M059J (cell line): Measurements from ENCODE around the gene MAP3K3. TPM values are rescaled to one million over a fixed set of nuclear protein-coding genes. Genes with fewer than 3 reads are reported as not detected.

Experiments used
- DNase-seq: peaks from one replicate; pipeline ENCODE4 v3.0.0-alpha.2; 2012; ENCODE audit warnings: low read depth
- total RNA-seq: library from RNA; depleted of rRNA; stranded (reverse); fragments of >200 nt; shearing (Covaris generic); gene quantifications from 2 replicates; pipeline ENCODE4 v1.2.3, GENCODE V29; 2014

MAP3K3 gene
- total RNA-seq, 1 experiment from 2014 or later, result 24.0 TPM

- DNase-seq, result peak; percentile 64
Measured at GRCh38 chr17:63622574-63623390, 565 bp downstream of the MAP3K3 start.

- no peak for DNase-seq
Measured at GRCh38 chr17:63623786-63624530, 1.7 kb downstream of the MAP3K3 start.

GRCh38 chr17:63624531-63624880 is 2.3 kb downstream of the MAP3K3 start:
- no peak for DNase-seq

GRCh38 chr17:63626551-63627180 is 4.4 kb downstream of the MAP3K3 start:
- DNase-seq, result peak; percentile 9

GRCh38 chr17:63629627-63630026 is 7.4 kb downstream of the MAP3K3 start:
- no peak for DNase-seq

GRCh38 chr17:63631062-63631461 is 8.8 kb downstream of the MAP3K3 start:
- DNase-seq, result no peak

- DNase-seq, result no peak
Measured at GRCh38 chr17:63631626-63632025, 9.4 kb downstream of the MAP3K3 start.

GRCh38 chr17:63633742-63634141 is 11.5 kb downstream of the MAP3K3 start:
- no peak for DNase-seq

- DNase-seq, result no peak
Measured at GRCh38 chr17:63634163-63634562, 11.9 kb downstream of the MAP3K3 start.

GRCh38 chr17:63634816-63635215 is 12.6 kb downstream of the MAP3K3 start:
- DNase-seq, result no peak

- DNase-seq, result no peak
Measured at GRCh38 chr17:63635290-63635689, 13.1 kb downstream of the MAP3K3 start.

- no peak for DNase-seq
Measured at GRCh38 chr17:63635787-63636186, 13.6 kb downstream of the MAP3K3 start.

GRCh38 chr17:63639125-63639524 is 16.9 kb downstream of the MAP3K3 start:
- no peak for DNase-seq

GRCh38 chr17:63640038-63640437 is 17.8 kb downstream of the MAP3K3 start:
- no peak for DNase-seq

GRCh38 chr17:63641692-63642448 is 19.7 kb downstream of the MAP3K3 start:
- DNase-seq, result no peak

- DNase-seq, result no peak
Measured at GRCh38 chr17:63644846-63645245, 22.6 kb downstream of the MAP3K3 start.

GRCh38 chr17:63645775-63646487 is 23.7 kb downstream of the MAP3K3 start:
- peak; percentile 92 for DNase-seq

- no peak for DNase-seq
Measured at GRCh38 chr17:63646488-63646806, 24.2 kb downstream of the MAP3K3 start.

- DNase-seq, result peak; percentile 88
Measured at GRCh38 chr17:63647065-63647725, 25.0 kb downstream of the MAP3K3 start.

- DNase-seq, result no peak
Measured at GRCh38 chr17:63647936-63648335, 25.7 kb downstream of the MAP3K3 start.

GRCh38 chr17:63649813-63650212 is 27.6 kb downstream of the MAP3K3 start:
- no peak for DNase-seq
